NOMO-1 (cell line): ENCODE data around the gene DNASE1.

Experiments
- DNase-seq, 2 experiments: peaks; one replicate each; lab custom pipeline; 2025; ENCODE audit not compliant: unreplicated experiment in 2 of 2; lab: John Stamatoyannopoulos, UW

Gene DNASE1

DNA sequence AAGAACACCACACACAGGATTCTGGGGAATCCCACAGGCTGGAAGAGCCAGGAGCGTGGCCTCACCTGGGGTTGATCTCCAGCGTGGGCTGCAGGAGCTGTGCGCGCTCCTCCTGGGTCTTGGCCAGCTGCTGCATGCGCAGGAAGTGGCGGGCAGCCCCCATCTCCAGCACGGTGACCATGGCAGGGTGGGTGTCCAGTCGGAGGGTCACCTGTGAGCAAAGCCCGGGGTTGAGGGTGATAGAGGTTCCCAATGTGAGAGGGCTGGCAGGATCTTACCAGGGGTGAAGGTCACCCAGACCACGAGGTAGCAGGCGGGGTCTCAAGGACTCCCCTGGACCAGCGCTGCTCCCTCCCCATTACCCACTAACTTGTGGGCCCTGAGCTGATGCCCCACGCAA, 7.4 kb downstream of the DNASE1 start:
- DNase-seq: no peak

DNA sequence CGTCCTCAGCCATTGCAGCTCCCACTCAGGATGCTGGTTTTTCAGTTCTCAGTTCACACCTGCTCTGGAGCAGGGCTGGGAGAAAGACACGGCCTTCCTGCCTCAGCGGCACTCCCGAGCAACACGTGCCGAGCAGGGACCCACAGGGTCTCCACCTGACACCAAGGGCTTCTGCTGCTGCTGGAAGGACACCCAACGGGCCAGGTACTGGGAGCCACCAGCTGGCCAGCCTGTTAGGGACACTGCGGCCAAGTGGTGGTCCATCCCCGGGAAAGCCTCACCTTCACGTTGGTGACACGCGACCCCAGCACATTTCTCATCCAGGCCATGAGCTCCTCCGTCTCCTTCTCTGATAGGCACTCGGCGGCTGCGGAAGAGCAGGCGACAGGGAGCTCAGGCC, 8.1 kb downstream of the DNASE1 start:
- DNase-seq: no peak

DNA sequence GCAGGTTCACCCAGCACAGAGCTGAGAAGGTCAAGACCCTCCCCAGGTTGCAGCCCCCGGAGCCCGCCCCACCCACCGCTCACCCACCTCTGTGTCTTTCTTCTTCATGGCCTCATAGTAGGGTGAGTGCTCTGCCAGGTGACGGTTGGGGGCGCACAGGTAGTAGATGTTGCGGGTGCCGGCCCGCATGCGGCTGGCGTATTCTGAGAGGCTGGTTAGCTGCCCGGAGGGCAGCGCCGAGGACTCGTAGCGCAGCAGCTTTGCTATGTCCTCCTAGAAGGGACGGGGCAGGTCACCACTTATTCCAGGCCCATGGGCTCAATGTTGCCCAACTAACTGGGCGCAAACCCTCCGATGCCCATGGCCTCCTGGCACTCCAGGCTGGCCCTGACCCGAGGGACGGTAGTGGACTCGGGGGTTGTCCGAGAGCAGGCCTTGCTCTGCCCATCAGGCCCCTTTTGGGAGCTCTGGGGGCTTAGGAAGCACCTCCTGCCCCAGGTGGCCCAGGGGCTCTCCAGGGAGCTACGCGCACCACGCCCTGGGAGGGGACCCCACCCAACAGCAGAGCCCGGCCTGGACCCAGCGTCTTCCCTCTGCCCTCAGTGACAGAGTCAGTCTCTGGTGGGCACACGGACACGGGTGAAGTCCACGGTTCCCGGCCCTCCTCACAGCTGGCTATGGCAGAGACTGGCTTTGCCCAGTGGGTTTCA, 9.9 kb downstream of the DNASE1 start:
- DNase-seq: no peak

DNA sequence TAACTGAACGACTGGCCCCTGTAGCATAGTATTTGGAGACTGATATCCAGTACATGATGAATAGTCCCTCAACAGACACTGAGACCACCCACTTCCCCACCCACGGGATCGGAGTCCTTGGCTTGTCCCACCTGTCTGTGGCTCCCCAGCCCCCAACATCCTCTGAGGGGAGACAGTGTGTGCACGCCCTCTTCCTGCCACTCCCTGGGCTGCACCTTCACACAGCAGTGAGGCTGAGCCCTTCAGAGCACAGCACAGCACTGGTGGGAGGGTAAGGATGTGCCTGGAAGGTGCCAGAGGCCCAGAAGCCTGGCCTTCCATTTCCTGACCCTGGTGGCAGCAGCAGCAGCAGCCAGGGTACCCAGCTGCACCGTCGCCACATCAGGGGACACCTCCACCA, 11.0 kb downstream of the DNASE1 start:
- no peak for DNase-seq

DNA sequence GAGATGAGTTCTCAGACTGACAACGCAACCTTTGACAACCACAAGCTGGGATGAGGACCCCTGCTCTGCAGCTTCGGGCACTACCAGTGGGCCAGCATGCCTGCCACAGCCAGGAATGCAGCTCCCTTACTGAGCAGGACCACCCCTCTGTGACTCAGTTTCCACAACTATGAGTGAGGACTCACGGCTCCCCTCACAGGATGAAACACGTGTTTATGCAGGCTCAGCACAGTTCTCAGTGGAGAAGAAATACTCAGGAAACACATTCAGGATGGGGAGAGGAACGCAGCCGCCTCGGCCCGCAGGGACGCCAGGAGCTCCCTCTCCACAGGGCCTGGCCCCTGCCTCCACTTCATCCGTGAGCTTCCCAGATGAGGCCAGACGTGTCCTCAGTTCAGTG, 14.1 kb downstream of the DNASE1 start:
- no peak for DNase-seq

- DNase-seq: no peak
Measured at GRCh38 chr16:3669082-3669481, 14.6 kb downstream of the DNASE1 start.

- no peak for DNase-seq
Measured at GRCh38 chr16:3670711-3671110, 16.2 kb downstream of the DNASE1 start.

DNA sequence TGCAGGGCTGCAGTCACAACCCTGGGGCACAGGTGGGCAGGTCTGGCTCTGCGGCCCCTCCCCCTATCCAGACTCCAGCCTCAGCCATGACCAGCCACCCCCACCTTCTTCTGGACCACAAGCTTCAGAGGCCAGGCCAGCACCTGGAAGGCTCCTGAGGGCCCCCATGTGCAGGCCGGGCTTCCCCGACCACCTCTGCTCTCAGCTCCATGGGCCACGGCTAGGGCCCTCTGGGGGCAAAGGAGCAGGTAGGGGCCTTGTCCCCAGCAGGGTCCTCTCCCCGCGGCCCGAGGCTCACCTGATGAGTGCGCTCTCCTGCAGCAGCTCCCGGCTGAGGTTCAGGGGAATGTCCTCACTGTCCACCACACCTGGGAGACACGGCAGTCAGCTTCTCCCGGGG, 16.9 kb downstream of the DNASE1 start:
- DNase-seq: no peak

DNA sequence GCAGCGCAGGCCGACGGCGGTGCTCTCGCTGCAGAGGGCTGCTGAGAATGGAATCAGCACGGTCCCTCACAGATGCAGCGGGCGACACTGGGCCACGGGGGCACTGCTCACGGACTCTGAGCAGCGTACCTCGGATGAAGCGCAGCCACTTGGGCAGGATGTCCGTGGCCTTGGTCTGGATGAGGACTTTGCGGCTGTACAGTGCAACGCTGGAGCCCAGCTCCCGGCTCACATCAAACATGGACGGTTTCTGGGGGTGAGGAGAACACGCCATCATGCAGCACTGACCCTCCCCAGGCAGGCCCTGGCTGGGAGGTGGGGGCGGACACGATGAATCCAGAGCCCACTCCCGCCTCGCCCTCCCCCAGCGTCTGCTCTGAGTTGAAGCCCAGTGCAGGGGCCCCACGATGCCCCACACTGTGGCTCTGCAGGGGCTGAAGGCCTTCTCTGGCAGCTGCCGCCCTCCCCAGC, 18.1 kb downstream of the DNASE1 start:
- DNase-seq: no peak

- no peak for DNase-seq
Measured at GRCh38 chr16:3673201-3673600, 18.7 kb downstream of the DNASE1 start.

DNA sequence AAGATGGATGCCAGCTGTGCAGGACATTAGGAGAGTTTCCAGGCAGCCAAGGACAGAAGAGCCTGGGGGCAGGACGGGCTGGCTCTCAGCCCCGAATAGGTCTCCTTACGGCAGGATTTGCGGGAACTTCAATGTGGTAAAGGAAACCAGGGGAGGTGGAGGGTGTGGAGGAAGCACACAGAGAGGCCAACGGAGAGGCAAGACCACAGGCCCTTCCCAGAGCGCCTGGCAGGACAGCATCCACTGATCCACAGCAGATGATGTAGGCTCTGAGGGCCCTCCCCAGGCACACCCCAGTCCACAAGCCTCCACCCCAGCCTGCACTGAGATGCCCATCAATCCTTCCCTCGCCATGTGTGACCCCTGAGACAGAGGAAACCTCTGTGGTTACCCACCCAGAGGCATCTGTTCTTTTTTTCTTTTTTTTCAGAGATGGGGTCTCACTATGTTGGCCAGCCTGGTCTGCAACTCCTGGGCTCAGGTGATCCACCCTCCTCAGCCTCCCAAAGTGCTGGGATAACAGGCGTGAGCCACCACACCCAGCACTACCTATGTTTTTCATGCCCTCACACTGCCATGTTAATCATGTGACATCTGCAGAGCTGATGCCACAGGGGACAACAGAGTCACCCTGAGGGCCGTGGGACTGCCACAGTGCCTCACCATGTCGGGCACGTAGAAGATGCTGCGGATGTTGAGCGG, 19.3 kb downstream of the DNASE1 start:
- no peak for DNase-seq

GRCh38 chr16:3674513-3675295, 20.2 kb downstream of the DNASE1 start:
- no peak for DNase-seq

GRCh38 chr16:3675601-3676130, 21.2 kb downstream of the DNASE1 start:
- no peak for DNase-seq

DNA sequence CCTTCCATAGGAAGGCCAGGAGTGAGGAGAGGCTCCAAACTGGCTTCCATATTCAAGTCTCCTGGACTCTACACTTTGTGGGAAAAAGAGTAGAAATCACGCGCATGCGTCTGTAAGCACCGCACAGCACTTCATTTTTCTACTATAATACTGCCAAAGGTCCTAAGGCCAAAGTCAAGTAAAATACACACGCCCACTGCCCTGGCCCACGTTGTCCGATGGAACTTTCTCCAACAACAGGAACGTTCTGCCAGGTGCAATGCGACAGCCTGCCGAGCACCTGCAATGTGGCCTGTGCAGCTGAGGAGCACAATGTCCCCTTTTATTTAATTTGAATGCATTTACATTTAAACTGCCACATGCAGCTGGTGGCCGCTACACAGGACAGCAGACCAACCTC, 23.5 kb downstream of the DNASE1 start:
- DNase-seq: no peak

DNA sequence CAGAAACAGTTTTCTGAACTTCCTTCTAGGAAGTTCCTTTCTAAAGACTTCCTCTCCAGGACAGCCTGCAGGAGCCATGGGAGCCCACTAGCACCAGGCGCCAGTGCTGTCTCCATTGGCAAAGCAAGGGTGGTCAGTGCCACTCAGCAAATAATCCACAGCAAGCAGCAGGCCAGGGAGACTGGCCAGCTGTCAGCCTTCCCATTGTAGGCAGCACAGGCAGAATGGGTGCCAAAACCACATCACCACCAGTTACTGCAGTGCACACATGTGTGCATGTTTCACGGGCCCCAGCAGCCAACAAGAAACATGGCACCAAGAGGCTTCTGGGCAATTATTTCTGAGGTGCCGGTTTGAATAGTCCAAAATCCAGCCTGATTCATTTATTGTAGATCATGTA, 26.7 kb downstream of the DNASE1 start:
- no peak for DNase-seq

DNA sequence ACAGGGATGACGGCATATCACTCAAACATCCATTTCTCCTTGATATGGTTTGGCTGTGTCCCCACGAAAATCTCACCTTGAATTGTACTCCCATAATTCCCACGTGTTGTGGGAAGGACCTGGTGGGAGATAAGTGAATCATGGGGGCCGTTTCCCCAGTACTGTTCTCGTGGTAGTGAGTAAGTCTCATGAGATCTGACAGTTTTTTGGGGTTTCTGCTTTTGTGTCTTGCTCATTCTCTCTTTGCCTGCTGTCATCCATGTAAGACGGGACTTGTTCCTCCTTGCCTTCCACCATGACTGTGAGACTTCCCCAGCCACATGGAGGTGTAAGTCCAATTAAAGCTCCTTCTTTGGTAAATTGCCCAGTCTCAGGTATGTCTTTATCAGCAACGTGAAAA, 32.5 kb downstream of the DNASE1 start:
- DNase-seq: no peak

DNA sequence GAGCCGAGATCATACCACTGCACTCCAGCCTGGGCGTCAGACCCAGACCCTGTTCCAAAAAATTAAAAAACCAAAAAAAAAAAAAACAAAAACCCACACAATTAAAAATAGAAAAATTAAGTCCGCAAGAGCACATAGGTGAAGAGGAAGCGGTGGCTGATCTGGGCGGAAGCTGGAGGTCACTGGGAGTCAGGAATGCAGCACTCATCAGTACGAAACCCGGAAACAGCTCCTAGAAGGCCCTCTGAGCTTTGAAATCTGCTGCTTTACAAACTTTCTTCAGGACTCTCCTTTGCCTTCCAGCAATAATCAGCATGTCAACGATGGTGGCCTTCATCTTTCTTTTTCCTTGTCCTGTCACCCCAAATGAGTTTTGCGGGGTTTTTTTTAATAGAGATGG, 33.3 kb downstream of the DNASE1 start:
- no peak for DNase-seq

GRCh38 chr16:3689731-3690130, 35.2 kb downstream of the DNASE1 start:
- DNase-seq: no peak

DNA sequence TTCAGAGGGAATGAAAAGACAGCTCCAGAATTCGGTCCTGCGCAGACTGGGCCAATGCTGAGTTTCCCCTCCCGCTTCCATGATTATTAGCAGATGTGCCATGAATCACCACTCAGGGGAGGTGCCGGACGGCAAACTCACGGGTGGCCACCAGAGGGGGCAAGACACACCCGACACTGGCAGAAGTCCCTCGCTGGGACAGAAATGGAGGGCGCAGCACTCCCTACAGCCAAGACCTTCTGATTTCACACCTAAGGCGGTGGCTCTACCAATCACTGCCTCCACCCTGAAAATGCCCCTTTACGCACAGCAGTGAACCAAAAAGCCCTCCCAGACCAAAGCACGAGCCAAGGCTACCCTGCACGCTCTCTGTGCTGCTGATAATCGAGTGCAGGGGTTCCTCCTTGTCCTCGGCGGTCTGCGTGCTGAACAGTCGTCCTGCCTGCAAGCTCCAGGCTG, 36.0 kb downstream of the DNASE1 start:
- peak; percentile 69 to 71 for DNase-seq

GRCh38 chr16:3690980-3691720, 36.7 kb downstream of the DNASE1 start:
- no peak for DNase-seq

GRCh38 chr16:3691761-3692160, 37.3 kb downstream of the DNASE1 start:
- DNase-seq: no peak
